HEK293 (cell line): ENCODE measurements around the gene NKAIN4.

ENCODE experiments used
- CTCF ChIA-PET: fragments of 350-600 bp; formaldehyde crosslinking; extraction: SDS; loops from one replicate; lab custom pipeline; 2021; ENCODE audit warnings: antibody characterized with exemption; lab: Yijun Ruan, JAX
- POLR2A ChIA-PET: fragments of 300-600 bp; formaldehyde crosslinking; extraction: SDS; loops from one replicate; lab custom pipeline; 2020; ENCODE audit warnings: antibody characterized with exemption, inconsistent platforms; lab: Yijun Ruan, JAX
- H3K27ac ChIP-seq: fragments of 200-500 bp; sonication (Bioruptor generic); 2 replicates; pipeline ENCODE4 v1.5.1; 2014; ENCODE audit warnings: low read depth, low read length, control low read depth, inconsistent platforms; ENCODE audit errors: extremely low read depth
- H3K36me3 ChIP-seq, 2 experiments: fragments of 200-500 bp in 1 of 2; sonication (Bioruptor generic) in 1 of 2; 1 replicate in 1 of 2; 2 replicates in 1 of 2; pipeline ENCODE4 v1.5.1; 2014 to 2017; ENCODE audit warnings: inconsistent platforms in 2 of 2, low read length in 2 of 2; ENCODE audit not compliant: control insufficient read depth in 2 of 2, insufficient read depth in 1 of 2
- H3K4me1 ChIP-seq: fragments of 200-500 bp; sonication (Bioruptor generic); 2 replicates; pipeline ENCODE4 v1.5.1; 2014; ENCODE audit warnings: mild to moderate bottlenecking, low read length, inconsistent platforms; ENCODE audit not compliant: control insufficient read depth, insufficient read depth
- H3K4me3 ChIP-seq: 2 replicates; pipeline ENCODE4 v1.5.1; 2011; ENCODE audit warnings: low read depth, mild to moderate bottlenecking, control low read depth, low read length, moderate library complexity
- H3K9me3 ChIP-seq: fragments of 200-500 bp; sonication (Bioruptor generic); 2 replicates; pipeline ENCODE4 v1.5.1; 2014; ENCODE audit warnings: low read depth, low read length, inconsistent platforms; ENCODE audit not compliant: control insufficient read depth, insufficient read depth
- GLIS1 ChIP-seq: fragments of 450-650 bp; formaldehyde crosslinking; IDR thresholded peaks from 2 replicates; pipeline ENCODE4 v1.5.1; 2016; ENCODE audit warnings: missing biosample characterization, missing genetic modification characterization
- GLIS2 ChIP-seq: fragments of 450-650 bp; formaldehyde crosslinking; IDR thresholded peaks from 2 replicates; pipeline ENCODE4 v1.5.1; 2016; ENCODE audit warnings: missing biosample characterization, missing genetic modification characterization
- HOXD13 ChIP-seq: sonication (generic); formaldehyde crosslinking; IDR thresholded peaks from 2 replicates; pipeline ENCODE4 v1.8.0; 2022; ENCODE audit warnings: missing genetic modification reagents, borderline replicate concordance
- PRDM2 ChIP-seq: fragments of 450-650 bp; formaldehyde crosslinking; IDR thresholded peaks from 2 replicates; pipeline ENCODE4 v1.5.1; 2016; ENCODE audit warnings: missing biosample characterization, missing genetic modification characterization, borderline replicate concordance
- SALL2 ChIP-seq: fragments of 450-650 bp; formaldehyde crosslinking; IDR thresholded peaks from 2 replicates; pipeline ENCODE4 v1.5.0; 2017; ENCODE audit warnings: missing biosample characterization, mild to moderate bottlenecking, missing genetic modification characterization, borderline replicate concordance
- SETDB1 ChIP-seq: IDR thresholded peaks from one replicate; pipeline ENCODE4 v1.6.1; 2017; ENCODE audit warnings: mild to moderate bottlenecking, low read length, moderate library complexity, mixed read lengths; ENCODE audit not compliant: insufficient read length
- TCF7L2 ChIP-seq: IDR thresholded peaks from 2 replicates; pipeline ENCODE4 v1.6.1; 2011; ENCODE audit warnings: low read depth, mild to moderate bottlenecking, inconsistent platforms, low read length, moderate library complexity, borderline replicate concordance
- TRIM28 ChIP-seq: IDR thresholded peaks from 2 replicates; pipeline ENCODE4 v1.6.1; 2011; ENCODE audit warnings: low read length, control low read depth, borderline replicate concordance
- ZBTB1 ChIP-seq: fragments of 450-650 bp; formaldehyde crosslinking; IDR thresholded peaks from 2 replicates; pipeline ENCODE4 v1.5.1; 2016; ENCODE audit warnings: missing biosample characterization, missing genetic modification characterization
- ZBTB17 ChIP-seq: fragments of 450-650 bp; formaldehyde crosslinking; IDR thresholded peaks from 2 replicates; pipeline ENCODE4 v1.5.1; 2016; ENCODE audit warnings: missing biosample characterization, missing genetic modification characterization
- ZNF148 ChIP-seq: fragments of 450-650 bp; formaldehyde crosslinking; IDR thresholded peaks from 2 replicates; pipeline ENCODE4 v1.5.0; 2017; ENCODE audit warnings: missing biosample characterization, missing genetic modification characterization, borderline replicate concordance
- ZNF223 ChIP-seq: fragments of 450-650 bp; formaldehyde crosslinking; IDR thresholded peaks from 2 replicates; pipeline ENCODE4 v1.5.1; 2016; ENCODE audit warnings: missing biosample characterization, missing genetic modification characterization
- ZNF366 ChIP-seq: fragments of 450-650 bp; formaldehyde crosslinking; conservative IDR thresholded peaks from 2 replicates; pipeline ENCODE4 v1.5.1; 2016; ENCODE audit warnings: missing biosample characterization, missing genetic modification characterization
- ZNF510 ChIP-seq: fragments of 450-650 bp; formaldehyde crosslinking; IDR thresholded peaks from 2 replicates; pipeline ENCODE4 v1.5.1; 2018; ENCODE audit warnings: mild to moderate bottlenecking, missing genetic modification characterization, missing biosample characterization; ENCODE audit not compliant: insufficient replicate concordance
- ZNF600 ChIP-seq: fragments of 450-650 bp; formaldehyde crosslinking; IDR thresholded peaks from 2 replicates; pipeline ENCODE4 v1.5.1; 2016; ENCODE audit warnings: missing biosample characterization, missing genetic modification characterization
- ZNF654 ChIP-seq: fragments of 450-650 bp; formaldehyde crosslinking; IDR thresholded peaks from 2 replicates; pipeline ENCODE4 v1.5.1; 2016; ENCODE audit warnings: low read depth, missing biosample characterization, missing genetic modification characterization
- ZNF704 ChIP-seq: fragments of 450-650 bp; formaldehyde crosslinking; IDR thresholded peaks from 2 replicates; pipeline ENCODE4 v1.5.1; 2016; ENCODE audit warnings: missing biosample characterization, missing genetic modification characterization

Gene NKAIN4

GRCh38 chr20:63285636-63286615, 31.7 kb upstream of the NKAIN4 start:
- Histone ChIP-seq H3K36me3 (peaks cover 0 to 83% of the 10 kb centered on the region in 2 experiments; a peak in 1 of 3 replicates), H3K4me3 (no peak overlapping the region), H3K9me3 (no peaks in the 10 kb centered on the region), H3K4me1 (no peaks in the 10 kb centered on the region), H3K27ac (no peak overlapping the region)
- TF ChIP-seq ZNF510 (no peak), TCF7L2 (no peak), ZNF223 (no peak), GLIS2 (tag by site-specific recombination) (no peak), ZNF148 (no peak)
- CTCF ChIA-PET: interaction anchor here (1.1 to 1.5 kb wide), 2 partner anchors 62 to 63 kb away, joined by 3 to 4 read pairs; no protein-coding TSS in a partner anchor
- POLR2A ChIA-PET: interaction anchor here (1.2 to 1.6 kb wide), 2 partner anchors 10 to 13 kb away, joined by 3 to 5 read pairs; partner anchors contain the start of gene ARFGAP1

GRCh38 chr20:63284981-63285524, 30.8 kb upstream of the NKAIN4 start:
- Histone ChIP-seq H3K4me3 (no peak overlapping the region), H3K36me3 (peaks cover 2 to 92% of the 10 kb centered on the region in 2 experiments; a peak in 2 of 3 replicates), H3K4me1 (no peaks in the 10 kb centered on the region), H3K27ac (no peak overlapping the region), H3K9me3 (no peaks in the 10 kb centered on the region)
- CTCF ChIA-PET: interaction anchor here (0.6 to 1.5 kb wide), 2 partner anchors 55 to 62 kb away, joined by 3 to 4 read pairs; no protein-coding TSS in a partner anchor
- TF ChIP-seq ZNF704: no peak
- TF ChIP-seq GLIS1 (tag by site-specific recombination): peak; percentile 8; the same call in 1 of the 2 replicates
- TF ChIP-seq SETDB1: no peak
- POLR2A ChIA-PET: no interaction called here

GRCh38 chr20:63284544-63284949, 30.3 kb upstream of the NKAIN4 start:
- ChIA-PET POLR2A (no interaction called here), CTCF (interaction anchor here (0.6 to 1.5 kb wide), 3 partner anchors 55 to 276 kb away, joined by 3 to 5 read pairs (median 4); no protein-coding TSS in a partner anchor)
- Histone ChIP-seq H3K4me3 (no peak overlapping the region), H3K36me3 (peaks cover 6 to 95% of the 10 kb centered on the region in 2 experiments; a peak in 2 of 3 replicates), H3K27ac (no peak overlapping the region), H3K9me3 (no peaks in the 10 kb centered on the region), H3K4me1 (no peaks in the 10 kb centered on the region)
- TF ChIP-seq ZNF654 (tag by site-specific recombination) (no peak), ZBTB1 (tag by site-specific recombination) (no peak), PRDM2 (no peak), HOXD13 (no peak), TRIM28 (no peak), SALL2 (no peak), ZNF600 (tag by site-specific recombination) (peak; percentile 69), ZBTB17 (no peak), ZNF366 (tag by site-specific recombination) (no peak)
